ENCODE measurements around the gene ARHGEF10L.

- TF ChIP-seq CTCF (IDR thresholded peaks at IDR 0.05) (no peak), POLR2A (IDR thresholded peaks at IDR 0.05) (no peak)
These were observed 22.1 kb downstream of the ARHGEF10L start for GRCh38 chr1:17561561-17561985.

All from Peyer's patch (tissue), 4 donors.